ENCODE measurements around the gene DAAM1. TPM values are rescaled to one million over a fixed set of nuclear protein-coding genes. Genes with fewer than 3 reads are reported as not detected.

The DAAM1 gene
- total and polyA plus RNA-seq, 2 donors (not counting 1 experiment from before 2014, with no cell fraction given) = 11.2 to 34.3 TPM

DNA sequence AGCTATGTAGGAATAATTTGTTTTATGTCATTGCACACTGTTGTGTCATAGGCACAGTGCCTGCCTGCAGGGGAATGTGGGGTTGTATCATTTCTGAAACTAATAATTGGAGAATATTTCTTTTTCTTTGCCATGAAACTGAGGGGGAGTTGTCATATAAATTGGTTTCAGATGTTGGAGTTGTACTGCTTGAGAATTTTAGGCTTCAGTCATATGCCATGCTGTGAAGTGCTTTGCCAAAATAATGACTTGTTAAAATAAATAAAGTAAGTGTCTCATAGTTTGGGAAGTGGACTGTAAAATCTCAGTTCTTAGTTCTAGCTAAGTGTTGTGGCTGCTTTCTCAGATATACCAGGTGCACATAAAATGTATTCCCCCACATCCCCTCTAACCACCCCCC, 116.8 kb downstream of the DAAM1 start:
- intact Hi-C loops (cut with micrococcal nuclease) = no loop called here
- no peaks in the 10 kb centered on the region for H3K36me3 ChIP-seq (replicated peaks in 1 of 2; ENCODE audit: control extremely low read depth in 1 of 2, control insufficient read depth in 1 of 2, extremely low read depth in 1 of 2, insufficient read depth in 2 of 2, low read length in 1 of 2)
- ATAC-seq (ENCODE audit: low read depth) = no peak
- CTCF ChIA-PET = no interaction called here
- peaks cover 10 to 26% of the 10 kb centered on the region in 2 donors for H3K4me1 ChIP-seq (ENCODE audit: control insufficient read depth in 2 of 2, insufficient read depth in 2 of 2, low read length in 2 of 2)
- no peak overlapping the region for H3K4me2 ChIP-seq (replicated peaks; ENCODE audit: low read depth, low read length, poor library complexity, severe bottlenecking)
- no peak overlapping the region for H3K27ac ChIP-seq (ENCODE audit: low read length in 2 of 2)
- POLR2A ChIA-PET = no interaction called here
- TF ChIP-seq, protein P1, sequence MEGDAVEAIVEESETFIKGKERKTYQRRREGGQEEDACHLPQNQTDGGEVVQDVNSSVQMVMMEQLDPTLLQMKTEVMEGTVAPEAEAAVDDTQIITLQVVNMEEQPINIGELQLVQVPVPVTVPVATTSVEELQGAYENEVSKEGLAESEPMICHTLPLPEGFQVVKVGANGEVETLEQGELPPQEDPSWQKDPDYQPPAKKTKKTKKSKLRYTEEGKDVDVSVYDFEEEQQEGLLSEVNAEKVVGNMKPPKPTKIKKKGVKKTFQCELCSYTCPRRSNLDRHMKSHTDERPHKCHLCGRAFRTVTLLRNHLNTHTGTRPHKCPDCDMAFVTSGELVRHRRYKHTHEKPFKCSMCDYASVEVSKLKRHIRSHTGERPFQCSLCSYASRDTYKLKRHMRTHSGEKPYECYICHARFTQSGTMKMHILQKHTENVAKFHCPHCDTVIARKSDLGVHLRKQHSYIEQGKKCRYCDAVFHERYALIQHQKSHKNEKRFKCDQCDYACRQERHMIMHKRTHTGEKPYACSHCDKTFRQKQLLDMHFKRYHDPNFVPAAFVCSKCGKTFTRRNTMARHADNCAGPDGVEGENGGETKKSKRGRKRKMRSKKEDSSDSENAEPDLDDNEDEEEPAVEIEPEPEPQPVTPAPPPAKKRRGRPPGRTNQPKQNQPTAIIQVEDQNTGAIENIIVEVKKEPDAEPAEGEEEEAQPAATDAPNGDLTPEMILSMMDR (IDR thresholded peaks at IDR 0.05) = no peak
- TF ChIP-seq EZH2 (IDR thresholded peaks at IDR 0.05; ENCODE audit: borderline replicate concordance, insufficient read depth, low read depth, low read length, poor library complexity, severe bottlenecking) = no peak
- H3K4me3 ChIP-seq (ENCODE audit: control extremely low read depth in 1 of 5, extremely low read depth in 1 of 5, insufficient read depth in 1 of 5, low read depth in 2 of 5, low read length in 4 of 5) = no peak overlapping the region
- H4K20me1 ChIP-seq (ENCODE audit: control insufficient read depth, insufficient read depth, low read length, poor library complexity, severe bottlenecking) = no peaks in the 10 kb centered on the region
- no peak for DNase-seq
- no peaks in the 10 kb centered on the region for H3K9me3 ChIP-seq (ENCODE audit: control extremely low read depth in 1 of 3, control insufficient read depth in 2 of 3, insufficient read depth in 1 of 3, low read length in 2 of 3)
- H2AFZ ChIP-seq (ENCODE audit: insufficient read depth, low read depth, low read length, poor library complexity, severe bottlenecking) = no peak overlapping the region
- Mint-ChIP-seq H3K27me3 (no peaks in the 10 kb centered on the region), H3K27ac (no peak overlapping the region), H3K9me3 (ENCODE audit: insufficient read depth) (no peaks in the 10 kb centered on the region), H3K4me3 (no peak overlapping the region), H3K4me1 (peaks cover 51% of the 10 kb centered on the region)
- H3K27me3 ChIP-seq (replicated peaks in 1 of 4; ENCODE audit: control extremely low read depth in 1 of 4, control insufficient read depth in 3 of 4, insufficient read depth in 4 of 4, low read length in 3 of 4) = no peaks in the 10 kb centered on the region
- no peak overlapping the region for H3K9ac ChIP-seq (ENCODE audit: low read length)
- H3K79me2 ChIP-seq (ENCODE audit: control insufficient read depth, insufficient read depth, low read length) = no peaks in the 10 kb centered on the region

DNA sequence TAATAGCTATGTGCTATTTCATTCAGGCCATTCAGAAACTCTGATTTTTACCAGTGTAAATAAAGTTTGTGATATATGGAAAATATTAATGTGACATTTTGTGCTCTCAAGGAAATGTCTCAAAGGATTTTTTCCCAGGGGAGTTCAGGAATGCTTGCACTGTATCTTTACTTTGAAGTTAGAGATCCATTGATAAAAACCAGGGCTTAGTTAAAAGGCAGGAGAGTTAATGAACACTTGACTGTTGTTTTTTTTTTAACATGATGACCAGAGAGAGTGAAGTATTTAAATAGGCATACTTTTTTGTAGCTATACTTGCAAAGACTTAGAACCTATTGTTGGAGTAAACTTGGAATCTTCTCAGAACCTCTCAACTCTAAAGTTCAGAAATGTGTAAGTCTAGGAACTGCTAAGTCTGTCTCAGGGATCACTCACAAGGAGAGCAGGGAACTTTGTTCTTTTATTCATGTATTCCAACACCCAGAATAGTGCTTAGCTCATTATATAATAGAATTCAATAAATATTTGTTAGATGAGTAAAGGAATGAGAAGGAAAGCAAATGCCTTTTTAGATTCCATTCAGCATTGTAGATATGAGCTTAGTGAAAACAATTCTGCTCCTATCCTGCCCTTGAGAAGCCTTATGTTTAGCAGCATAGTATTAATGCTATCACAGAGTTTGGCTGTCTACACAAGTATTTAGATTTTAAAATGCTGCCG, 117.5 kb downstream of the DAAM1 start:
- no peak overlapping the region for H3K4me2 ChIP-seq (replicated peaks; ENCODE audit: low read depth, low read length, poor library complexity, severe bottlenecking)
- 100% methylated on average over 1 of the region's 1 CpG for WGBS (ENCODE audit: insufficient coverage)
- no peaks in the 10 kb centered on the region for H4K20me1 ChIP-seq (ENCODE audit: control insufficient read depth, insufficient read depth, low read length, poor library complexity, severe bottlenecking)
- ATAC-seq (ENCODE audit: low read depth) = no peak
- POLR2A ChIA-PET = interaction anchor here (0.5 kb wide), 1 partner anchor 1916 kb away, joined by 3 read pairs; the partner anchor contains the start of gene NAA30
- no peak overlapping the region for H3K4me3 ChIP-seq (ENCODE audit: control extremely low read depth in 1 of 5, extremely low read depth in 1 of 5, insufficient read depth in 1 of 5, low read depth in 2 of 5, low read length in 4 of 5)
- TF ChIP-seq EZH2 (IDR thresholded peaks at IDR 0.05; ENCODE audit: borderline replicate concordance, insufficient read depth, low read depth, low read length, poor library complexity, severe bottlenecking) = no peak
- TF ChIP-seq, protein P1 (IDR thresholded peaks at IDR 0.05) = no peak
- no peak overlapping the region for H3K4me3 Mint-ChIP-seq
- no peaks in the 10 kb centered on the region for H3K36me3 ChIP-seq (replicated peaks in 1 of 2; ENCODE audit: control extremely low read depth in 1 of 2, control insufficient read depth in 1 of 2, extremely low read depth in 1 of 2, insufficient read depth in 2 of 2, low read length in 1 of 2)
- no peak overlapping the region for H3K9ac ChIP-seq (ENCODE audit: low read length)
- no peak for DNase-seq
- no peak overlapping the region for H2AFZ ChIP-seq (ENCODE audit: insufficient read depth, low read depth, low read length, poor library complexity, severe bottlenecking)
- H3K27ac Mint-ChIP-seq = no peak overlapping the region
- no peaks in the 10 kb centered on the region for H3K9me3 Mint-ChIP-seq (ENCODE audit: insufficient read depth)
- H3K27ac ChIP-seq (ENCODE audit: low read length in 2 of 2) = no peak overlapping the region
- intact Hi-C loops (cut with micrococcal nuclease) = no loop called here
- H3K9me3 ChIP-seq (ENCODE audit: control extremely low read depth in 1 of 3, control insufficient read depth in 2 of 3, insufficient read depth in 1 of 3, low read length in 2 of 3) = no peaks in the 10 kb centered on the region
- H3K27me3 ChIP-seq (replicated peaks in 1 of 4; ENCODE audit: control extremely low read depth in 1 of 4, control insufficient read depth in 3 of 4, insufficient read depth in 4 of 4, low read length in 3 of 4) = no peaks in the 10 kb centered on the region
- H3K79me2 ChIP-seq (ENCODE audit: control insufficient read depth, insufficient read depth, low read length) = no peaks in the 10 kb centered on the region
- peaks cover 8 to 26% of the 10 kb centered on the region in 2 donors for H3K4me1 ChIP-seq (ENCODE audit: control insufficient read depth in 2 of 2, insufficient read depth in 2 of 2, low read length in 2 of 2)
- H3K4me1 Mint-ChIP-seq = peaks cover 53% of the 10 kb centered on the region
- CTCF ChIA-PET = interaction anchor here (1.0 to 1.1 kb wide), 2 partner anchors 17 to 117 kb away, joined by 3 read pairs; no protein-coding TSS in a partner anchor
- no peaks in the 10 kb centered on the region for H3K27me3 Mint-ChIP-seq
